ENCODE data around the gene ZNF618.

- TF ChIP-seq, protein P1, sequence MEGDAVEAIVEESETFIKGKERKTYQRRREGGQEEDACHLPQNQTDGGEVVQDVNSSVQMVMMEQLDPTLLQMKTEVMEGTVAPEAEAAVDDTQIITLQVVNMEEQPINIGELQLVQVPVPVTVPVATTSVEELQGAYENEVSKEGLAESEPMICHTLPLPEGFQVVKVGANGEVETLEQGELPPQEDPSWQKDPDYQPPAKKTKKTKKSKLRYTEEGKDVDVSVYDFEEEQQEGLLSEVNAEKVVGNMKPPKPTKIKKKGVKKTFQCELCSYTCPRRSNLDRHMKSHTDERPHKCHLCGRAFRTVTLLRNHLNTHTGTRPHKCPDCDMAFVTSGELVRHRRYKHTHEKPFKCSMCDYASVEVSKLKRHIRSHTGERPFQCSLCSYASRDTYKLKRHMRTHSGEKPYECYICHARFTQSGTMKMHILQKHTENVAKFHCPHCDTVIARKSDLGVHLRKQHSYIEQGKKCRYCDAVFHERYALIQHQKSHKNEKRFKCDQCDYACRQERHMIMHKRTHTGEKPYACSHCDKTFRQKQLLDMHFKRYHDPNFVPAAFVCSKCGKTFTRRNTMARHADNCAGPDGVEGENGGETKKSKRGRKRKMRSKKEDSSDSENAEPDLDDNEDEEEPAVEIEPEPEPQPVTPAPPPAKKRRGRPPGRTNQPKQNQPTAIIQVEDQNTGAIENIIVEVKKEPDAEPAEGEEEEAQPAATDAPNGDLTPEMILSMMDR (optimal IDR thresholded peaks at IDR 0.05 in 1 of 3, IDR thresholded peaks at IDR 0.05 in 1 of 3, conservative IDR thresholded peaks at IDR 0.05 in 1 of 3; ENCODE audit: extremely low read depth in 1 of 3, insufficient read depth in 2 of 3, low read length in 3 of 3), result no peak
- TF ChIP-seq EZH2 (IDR thresholded peaks at IDR 0.05; ENCODE audit: low read length), result no peak
These were observed 57.6 kb downstream of the ZNF618 start for GRCh38 chr9:113933671-113934070.
